Esophagus (tissue), 2 donors: Measurements from ENCODE around the gene NCEH1. TPM values are rescaled to one million over a fixed set of nuclear protein-coding genes. Genes with fewer than 3 reads are reported as not detected.
A peak's percentile ranks its signal among the peaks of the same experiment; 100 is the strongest.

Experiments
- H3K27ac ChIP-seq, 2 donors: one replicate each; pipeline ENCODE4 v1.5.1; 2013; ENCODE audit warnings: low read depth in 2 of 2, mild to moderate bottlenecking in 2 of 2, inconsistent platforms in 1 of 2, low read length in 1 of 2, moderate library complexity in 1 of 2
- H3K27me3 ChIP-seq, 2 donors: one replicate each; pipeline ENCODE4 v1.6.1; 2013; ENCODE audit warnings: low read length in 2 of 2, control low read depth in 1 of 2, mild to moderate bottlenecking in 1 of 2; ENCODE audit not compliant: insufficient read depth in 2 of 2, control insufficient read depth in 1 of 2
- H3K36me3 ChIP-seq, 2 donors: one replicate each; pipeline ENCODE4 v1.6.1; 2013; ENCODE audit warnings: low read length in 1 of 2; ENCODE audit not compliant: control insufficient read depth in 2 of 2, insufficient read depth in 2 of 2
- H3K4me1 ChIP-seq, 2 donors: one replicate each; pipeline ENCODE4 v1.6.1; 2013; ENCODE audit warnings: low read length in 1 of 2; ENCODE audit not compliant: control insufficient read depth in 2 of 2, insufficient read depth in 2 of 2
- H3K4me3 ChIP-seq, 2 donors: one replicate each; pipeline ENCODE4 v1.5.1; 2013; ENCODE audit warnings: low read length in 2 of 2, mild to moderate bottlenecking in 2 of 2, low read depth in 1 of 2, moderate library complexity in 1 of 2
- H3K9me3 ChIP-seq, 2 donors: one replicate each; pipeline ENCODE4 v1.6.1; 2013; ENCODE audit warnings: mild to moderate bottlenecking in 2 of 2, low read depth in 1 of 2, low read length in 1 of 2, moderate library complexity in 1 of 2; ENCODE audit not compliant: control insufficient read depth in 2 of 2, insufficient read depth in 1 of 2
- WGBS, 2 donors: extraction: QIAGEN DNeasy Blood & Tissue Kit; methylation state at CpG; one replicate each; pipeline ENCODE4 v1.1.7; 2013; 5-methylcytosine and 5-hydroxymethylcytosine counted together
- polyA plus RNA-seq, 2 donors: library from polyadenylated mRNA; stranded (reverse); fragments of 200-250 nt; gene quantifications; one replicate each; pipeline ENCODE4 v1.2.3, GENCODE V29; 2013
- donor health status: healthy with polysubstance abuse.
- donor health status: Bipolar disorder and iron deficiency.

Gene NCEH1
- polyA plus RNA-seq, 2 donors = 2.4 to 3.2 TPM

- Histone ChIP-seq H3K9me3 (no peaks in the 10 kb centered on the region), H3K36me3 (no peaks in the 10 kb centered on the region), H3K27me3 (no peaks in the 10 kb centered on the region), H3K4me3 (no peak overlapping the region), H3K27ac (no peak overlapping the region), H3K4me1 (peaks cover 0 to 2% of the 10 kb centered on the region in 2 donors)
- WGBS, 2 donors = 45 to 47% methylated on average over 3 of the region's 3 CpGs
Observed at GRCh38 chr3:172687501-172687900, 23.4 kb downstream of the NCEH1 start.

- Histone ChIP-seq H3K9me3 (no peaks in the 10 kb centered on the region), H3K36me3 (no peaks in the 10 kb centered on the region), H3K27me3 (no peaks in the 10 kb centered on the region), H3K27ac (peak overlapping the region; percentile 6 to 64), H3K4me1 (peaks cover 0 to 3% of the 10 kb centered on the region in 2 donors), H3K4me3 (no peak overlapping the region)
- WGBS, 2 donors = 46 to 62% methylated on average over 7 of the region's 7 CpGs
Observed at GRCh38 chr3:172685331-172686214, 25.3 kb downstream of the NCEH1 start.

- H3K36me3 ChIP-seq = no peaks in the 10 kb centered on the region
- 61 to 73% methylated on average over 7 of the region's 7 CpGs for WGBS, 2 donors
- no peak overlapping the region for H3K4me3 ChIP-seq
- H3K4me1 ChIP-seq = peaks cover 0 to 8% of the 10 kb centered on the region in 2 donors
- H3K9me3 ChIP-seq = no peaks in the 10 kb centered on the region
- no peak overlapping the region for H3K27ac ChIP-seq
- H3K27me3 ChIP-seq = no peaks in the 10 kb centered on the region
Observed at GRCh38 chr3:172680684-172681083, 30.2 kb downstream of the NCEH1 start.

- Histone ChIP-seq H3K27ac (no peak overlapping the region), H3K4me3 (no peak overlapping the region), H3K27me3 (no peaks in the 10 kb centered on the region), H3K4me1 (peaks cover 0 to 6% of the 10 kb centered on the region in 2 donors), H3K36me3 (no peaks in the 10 kb centered on the region), H3K9me3 (no peaks in the 10 kb centered on the region)
- 90 to 96% methylated on average over 5 of the region's 5 CpGs for WGBS, 2 donors
Observed at GRCh38 chr3:172679599-172679998, 31.3 kb downstream of the NCEH1 start.

GRCh38 chr3:172678068-172678467 is 32.8 kb downstream of the NCEH1 start:
- H3K27me3 ChIP-seq = no peaks in the 10 kb centered on the region
- WGBS, 2 donors = 21 to 36% methylated on average over 1 of the region's 1 CpG
- no peaks in the 10 kb centered on the region for H3K9me3 ChIP-seq
- H3K36me3 ChIP-seq = no peaks in the 10 kb centered on the region
- H3K4me1 ChIP-seq = peaks cover 0 to 6% of the 10 kb centered on the region in 2 donors
- H3K4me3 ChIP-seq = no peak overlapping the region
- peak overlapping the region; percentile 3 to 34 for H3K27ac ChIP-seq

GRCh38 chr3:172676196-172676922 is 34.5 kb downstream of the NCEH1 start:
- H3K27ac ChIP-seq = no peak overlapping the region
- 86 to 88% methylated on average over 21 of the region's 21 CpGs for WGBS, 2 donors

GRCh38 chr3:172675441-172676193 is 35.2 kb downstream of the NCEH1 start:
- Histone ChIP-seq H3K27ac (no peak overlapping the region), H3K4me1 (peaks cover 0 to 6% of the 10 kb centered on the region in 2 donors), H3K9me3 (no peaks in the 10 kb centered on the region), H3K27me3 (no peaks in the 10 kb centered on the region), H3K36me3 (no peaks in the 10 kb centered on the region), H3K4me3 (no peak overlapping the region)
- WGBS, 2 donors = 49 to 52% methylated on average over 7 of the region's 7 CpGs

More at GRCh38 chr3:172676196-172676922, 34.5 kb downstream of the NCEH1 start:
- Histone ChIP-seq H3K9me3 (no peaks in the 10 kb centered on the region), H3K4me3 (no peak overlapping the region), H3K27me3 (no peaks in the 10 kb centered on the region), H3K36me3 (no peaks in the 10 kb centered on the region), H3K4me1 (peaks cover 0 to 6% of the 10 kb centered on the region in 2 donors)

- WGBS, 2 donors = 24 to 33% methylated on average over 2 of the region's 2 CpGs
- Histone ChIP-seq H3K27me3 (no peaks in the 10 kb centered on the region), H3K4me1 (no peaks in the 10 kb centered on the region), H3K36me3 (no peaks in the 10 kb centered on the region), H3K4me3 (no peak overlapping the region), H3K27ac (no peak overlapping the region), H3K9me3 (no peaks in the 10 kb centered on the region)
Observed at GRCh38 chr3:172673210-172673679, 37.6 kb downstream of the NCEH1 start.

GRCh38 chr3:172669021-172669420 is 41.8 kb downstream of the NCEH1 start:
- no peaks in the 10 kb centered on the region for H3K9me3 ChIP-seq
- H3K4me1 ChIP-seq = no peaks in the 10 kb centered on the region
- no peaks in the 10 kb centered on the region for H3K36me3 ChIP-seq
- H3K4me3 ChIP-seq = no peak overlapping the region
- no peaks in the 10 kb centered on the region for H3K27me3 ChIP-seq
- WGBS, 2 donors = 72 to 73% methylated on average over 4 of the region's 4 CpGs
- H3K27ac ChIP-seq = no peak overlapping the region
